HS-27A (cell line): ENCODE results near the gene DCC.

ENCODE experiments used
- DNase-seq: peaks from one replicate; pipeline ENCODE4 v3.0.0-alpha.2; 2012; ENCODE audit warnings: low read depth, missing footprints

The DCC gene

GRCh38 chr18:53224128-53224778, 884.3 kb downstream of the DCC start:
- DNase-seq: no peak

- DNase-seq: no peak
Observed at GRCh38 chr18:53225567-53226325, 885.7 kb downstream of the DCC start.

GRCh38 chr18:53234610-53235009, 894.6 kb downstream of the DCC start:
- DNase-seq: no peak

GRCh38 chr18:53241161-53241560, 901.2 kb downstream of the DCC start:
- DNase-seq: no peak

- DNase-seq: no peak
Observed at GRCh38 chr18:53253789-53254188, 913.8 kb downstream of the DCC start.

- DNase-seq: no peak
Observed at GRCh38 chr18:53254265-53254664, 914.3 kb downstream of the DCC start.

- no peak for DNase-seq
Observed at GRCh38 chr18:53261241-53261640, 921.2 kb downstream of the DCC start.

GRCh38 chr18:53266850-53267249, 926.9 kb downstream of the DCC start:
- no peak for DNase-seq

- DNase-seq: no peak
Observed at GRCh38 chr18:53268455-53268854, 928.5 kb downstream of the DCC start.

- no peak for DNase-seq
Observed at GRCh38 chr18:53281406-53281805, 941.4 kb downstream of the DCC start.

- DNase-seq: no peak
Observed at GRCh38 chr18:53283708-53284107, 943.7 kb downstream of the DCC start.

GRCh38 chr18:53305461-53305860, 965.5 kb downstream of the DCC start:
- no peak for DNase-seq

GRCh38 chr18:53319628-53320027, 979.6 kb downstream of the DCC start:
- DNase-seq: no peak

GRCh38 chr18:53322163-53322562, 982.2 kb downstream of the DCC start:
- no peak for DNase-seq

- DNase-seq: no peak
Observed at GRCh38 chr18:53324353-53324752, 984.4 kb downstream of the DCC start.

GRCh38 chr18:53360501-53361443, 1020.8 kb downstream of the DCC start:
- DNase-seq: no peak

- no peak for DNase-seq
Observed at GRCh38 chr18:53375621-53376020, 1035.6 kb downstream of the DCC start.

- DNase-seq: peak; percentile 4
Observed at GRCh38 chr18:53380063-53380639, 1040.2 kb downstream of the DCC start.

GRCh38 chr18:53382870-53383269, 1042.9 kb downstream of the DCC start:
- no peak for DNase-seq

GRCh38 chr18:53385889-53386288, 1045.9 kb downstream of the DCC start:
- no peak for DNase-seq

- no peak for DNase-seq
Observed at GRCh38 chr18:53387581-53387980, 1047.6 kb downstream of the DCC start.

GRCh38 chr18:53402670-53403069, 1062.7 kb downstream of the DCC start:
- DNase-seq: no peak
